ENCODE results near the gene DEPP1.

- TF ChIP-seq ESRRA (CRISPR knock-in tag; IDR thresholded peaks at IDR 0.05; ENCODE audit: borderline replicate concordance) (no peak), FOXP4 (CRISPR knock-in tag; IDR thresholded peaks at IDR 0.05) (no peak), SP1 (CRISPR knock-in tag; conservative IDR thresholded peaks at IDR 0.05) (no peak), FOXK1 (CRISPR knock-in tag; IDR thresholded peaks at IDR 0.05) (no peak), USF2 (CRISPR knock-in tag; IDR thresholded peaks at IDR 0.05) (no peak), ZBTB43 (CRISPR knock-in tag; IDR thresholded peaks at IDR 0.05) (no peak), CBFB (CRISPR knock-in tag; IDR thresholded peaks at IDR 0.05; ENCODE audit: low read depth) (no peak), ATF3 (CRISPR knock-in tag; conservative IDR thresholded peaks at IDR 0.05) (no peak), CTCF (IDR thresholded peaks at IDR 0.05) (no peak), STAT6 (CRISPR knock-in tag; conservative IDR thresholded peaks at IDR 0.05; ENCODE audit: low read depth) (no peak), KAT7 (CRISPR knock-in tag; IDR thresholded peaks at IDR 0.05; ENCODE audit: borderline replicate concordance) (no peak), ZNF263 (CRISPR knock-in tag; IDR thresholded peaks at IDR 0.05; ENCODE audit: low read depth) (no peak), IRF1 (CRISPR knock-in tag; IDR thresholded peaks at IDR 0.05) (no peak), MLX (CRISPR knock-in tag; IDR thresholded peaks at IDR 0.05) (no peak)
Observed at GRCh38 chr10:45006276-45007030, 27.8 kb upstream of the DEPP1 start.
